COLO829 (cell line): ENCODE data around the gene UBE2B.

ENCODE experiments used
- DNase-seq: peaks from one replicate; pipeline ENCODE4 v3.0.0; 2012; ENCODE audit warnings: low spot score

Gene UBE2B

GRCh38 chr5:134437847-134438581 lies 66.6 kb downstream of the UBE2B start:
- DNase-seq = no peak

GRCh38 chr5:134438721-134439123 lies 67.4 kb downstream of the UBE2B start:
- no peak for DNase-seq

GRCh38 chr5:134439210-134439654 lies 67.9 kb downstream of the UBE2B start:
- DNase-seq = no peak

- DNase-seq = no peak
Observed at GRCh38 chr5:134440201-134440755, 68.9 kb downstream of the UBE2B start.
